Eye (tissue), 1 donor: ENCODE data around the gene CYTH4.

Experiments
- DNase-seq: peaks from one replicate; pipeline ENCODE4 v3.0.0-alpha.2; 2015

The CYTH4 gene

GRCh38 chr22:37292641-37293040 is 10.3 kb downstream of the CYTH4 start:
- no peak for DNase-seq

- no peak for DNase-seq
Observed at GRCh38 chr22:37293172-37293571, 10.9 kb downstream of the CYTH4 start.

- no peak for DNase-seq
Observed at GRCh38 chr22:37294747-37295146, 12.4 kb downstream of the CYTH4 start.

GRCh38 chr22:37295213-37295886 is 13.0 kb downstream of the CYTH4 start:
- DNase-seq: no peak

- DNase-seq: no peak
Observed at GRCh38 chr22:37295946-37296345, 13.6 kb downstream of the CYTH4 start.

GRCh38 chr22:37298748-37299495 is 16.6 kb downstream of the CYTH4 start:
- DNase-seq: no peak

GRCh38 chr22:37299969-37300509 is 17.7 kb downstream of the CYTH4 start:
- no peak for DNase-seq

- no peak for DNase-seq
Observed at GRCh38 chr22:37300551-37301017, 18.3 kb downstream of the CYTH4 start.

GRCh38 chr22:37301144-37301830 is 19.0 kb downstream of the CYTH4 start:
- DNase-seq: no peak

- no peak for DNase-seq
Observed at GRCh38 chr22:37302674-37303555, 20.6 kb downstream of the CYTH4 start.

- DNase-seq: no peak
Observed at GRCh38 chr22:37303821-37304274, 21.5 kb downstream of the CYTH4 start.

- DNase-seq: no peak
Observed at GRCh38 chr22:37304595-37305343, 22.5 kb downstream of the CYTH4 start.

- DNase-seq: no peak
Observed at GRCh38 chr22:37305887-37306286, 23.6 kb downstream of the CYTH4 start.

GRCh38 chr22:37306494-37306829 is 24.2 kb downstream of the CYTH4 start:
- no peak for DNase-seq

GRCh38 chr22:37308385-37309200 is 26.3 kb downstream of the CYTH4 start:
- DNase-seq: no peak

GRCh38 chr22:37309211-37310074 is 27.1 kb downstream of the CYTH4 start:
- DNase-seq: no peak

- DNase-seq: no peak
Observed at GRCh38 chr22:37310075-37310606, 27.8 kb downstream of the CYTH4 start.

GRCh38 chr22:37310815-37311595 is 28.7 kb downstream of the CYTH4 start:
- DNase-seq: no peak
